KOPT-K1 (cell line): ENCODE results near the gene ZNF408.

Experiments
- H3K27ac ChIP-seq: fragments of 200-600 bp; sonication (generic); 2 replicates; pipeline ENCODE4 v1.5.1; 2016; ENCODE audit warnings: antibody characterized with exemption, mild to moderate bottlenecking, low read depth, low read length; ENCODE audit not compliant: poor library complexity, severe bottlenecking
- H3K36me3 ChIP-seq: fragments of 200-600 bp; sonication (generic); 2 replicates; pipeline ENCODE4 v1.5.1; 2017; ENCODE audit warnings: antibody characterized with exemption, mild to moderate bottlenecking, low read length, moderate library complexity; ENCODE audit not compliant: insufficient read depth
- H3K9me3 ChIP-seq: fragments of 200-600 bp; sonication (generic); 2 replicates; pipeline ENCODE4 v1.5.1; 2017; ENCODE audit warnings: antibody characterized with exemption, low read length, mild to moderate bottlenecking; ENCODE audit not compliant: insufficient read depth, poor library complexity, severe bottlenecking

ZNF408 gene

GRCh38 chr11:46743693-46744339 is 43.0 kb downstream of the ZNF408 start:
- Histone ChIP-seq H3K27ac (no peak overlapping the region), H3K9me3 (no peaks in the 10 kb centered on the region), H3K36me3 (peaks cover 88% of the 10 kb centered on the region)

- peaks cover 98% of the 10 kb centered on the region for H3K36me3 ChIP-seq
Observed at GRCh38 chr11:46745328-46745727, 44.5 kb downstream of the ZNF408 start.

GRCh38 chr11:46745995-46746394 is 45.2 kb downstream of the ZNF408 start:
- no peak overlapping the region for H3K27ac ChIP-seq
- H3K9me3 ChIP-seq, result no peaks in the 10 kb centered on the region
- H3K36me3 ChIP-seq, result peaks cover 100% of the 10 kb centered on the region

More at GRCh38 chr11:46745328-46745727, 44.5 kb downstream of the ZNF408 start:
- no peak overlapping the region for H3K27ac ChIP-seq
- no peaks in the 10 kb centered on the region for H3K9me3 ChIP-seq

DNA sequence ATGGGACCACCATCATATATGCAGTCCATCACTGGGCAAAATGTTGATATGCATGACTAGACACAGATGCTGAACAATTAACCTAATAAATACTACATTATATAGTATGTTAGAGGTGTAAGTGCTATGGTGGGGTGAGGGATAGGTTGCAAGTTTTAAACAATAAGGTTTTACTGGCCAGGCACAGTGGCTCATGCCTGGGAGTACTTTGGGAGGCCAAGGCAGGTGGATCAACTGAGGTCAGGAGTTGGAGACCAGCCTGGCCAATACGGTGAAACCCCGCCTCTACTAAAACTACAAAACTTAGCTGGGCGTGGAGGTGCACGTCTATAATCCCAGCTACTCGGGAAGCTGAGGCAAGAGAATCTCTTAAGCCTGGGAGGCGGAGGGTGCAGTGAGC is 46.3 kb downstream of the ZNF408 start:
- Histone ChIP-seq H3K9me3 (no peaks in the 10 kb centered on the region), H3K27ac (no peak overlapping the region), H3K36me3 (peaks cover 100% of the 10 kb centered on the region)
